ENCODE results near the gene DPM3. TPM values are rescaled to one million over a fixed set of nuclear protein-coding genes. Genes with fewer than 3 reads are reported as not detected.
"Not testable (repeated sequence)": the region's sequence is repeated elsewhere in the genome, so short reads cannot be mapped to it uniquely, and the experiment has no call there.

DPM3 gene
- total RNA-seq, 1 experiment from 2014 or later, result 193 TPM

DNA sequence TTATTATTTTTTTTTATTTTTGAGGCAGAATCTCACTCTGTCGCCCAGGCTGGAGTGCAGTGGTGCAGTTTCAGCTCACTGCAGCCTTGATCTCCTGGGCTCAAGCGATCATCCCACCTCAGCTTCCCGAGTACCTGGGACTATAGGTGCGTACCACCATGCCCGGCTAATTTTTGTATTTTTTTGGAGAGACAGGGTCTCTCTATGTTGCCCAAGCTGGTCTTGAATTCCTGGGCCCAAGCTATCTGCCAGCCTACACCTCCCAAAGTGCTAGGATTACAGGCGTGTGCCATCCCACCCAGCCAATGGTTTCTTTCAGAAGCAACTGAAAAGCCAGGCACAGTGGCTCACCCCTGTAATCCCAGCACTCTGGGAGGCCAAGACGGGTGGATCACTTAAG, 30.5 kb upstream of the DPM3 start:
- DNase-seq, result no peak
- H3K36me3 ChIP-seq (replicated peaks; ENCODE audit: control insufficient read depth, insufficient read depth, low read length), result peaks cover 2% of the 10 kb centered on the region
- no peaks in the 10 kb centered on the region; the same call in 1 of the 2 replicates for H3K27me3 ChIP-seq (ENCODE audit: control insufficient read depth, insufficient read depth, low read length)
- no peak overlapping the region for H3K4me3 ChIP-seq (ENCODE audit: insufficient read depth, low read depth, low read length)

DNA sequence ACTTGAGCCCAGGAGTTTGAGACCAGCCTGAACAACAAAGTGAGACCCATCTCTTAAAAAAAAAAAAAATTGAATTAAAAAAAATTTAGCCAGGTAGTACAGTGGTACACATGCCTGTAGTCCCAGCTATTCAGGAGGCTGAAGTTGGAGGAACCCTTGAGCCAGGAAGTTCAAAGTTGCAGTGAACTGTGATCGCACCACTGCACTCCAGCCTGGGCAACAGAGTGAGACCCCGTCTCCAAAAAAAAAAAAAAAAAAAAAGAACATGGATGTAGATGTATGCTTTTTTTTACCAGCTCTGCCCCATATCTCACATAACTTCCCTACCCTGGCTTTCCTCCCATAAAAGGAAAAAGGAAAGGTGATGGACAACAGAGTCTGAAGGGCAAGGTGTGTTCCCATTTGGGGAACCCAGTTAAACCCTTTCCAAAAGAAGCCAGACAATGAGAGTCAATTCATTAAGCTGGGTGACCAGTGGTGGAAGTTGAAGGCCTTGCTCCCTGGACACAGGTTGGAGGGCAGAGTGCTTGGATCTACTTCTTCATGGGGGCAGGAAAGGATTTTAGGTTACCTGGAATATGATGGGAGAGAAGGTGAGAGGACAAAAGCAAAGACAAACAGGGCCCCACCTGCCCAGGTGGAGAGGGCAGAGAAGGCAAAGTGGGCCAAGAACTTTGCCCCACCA, 29.9 kb upstream of the DPM3 start:
- Histone ChIP-seq H3K27me3 (ENCODE audit: control insufficient read depth, insufficient read depth, low read length) (no peaks in the 10 kb centered on the region; the same call in 1 of the 2 replicates), H3K36me3 (replicated peaks; ENCODE audit: control insufficient read depth, insufficient read depth, low read length) (peaks cover 2% of the 10 kb centered on the region), H3K4me3 (ENCODE audit: insufficient read depth, low read depth, low read length) (no peak overlapping the region)
- no peak for DNase-seq

DNA sequence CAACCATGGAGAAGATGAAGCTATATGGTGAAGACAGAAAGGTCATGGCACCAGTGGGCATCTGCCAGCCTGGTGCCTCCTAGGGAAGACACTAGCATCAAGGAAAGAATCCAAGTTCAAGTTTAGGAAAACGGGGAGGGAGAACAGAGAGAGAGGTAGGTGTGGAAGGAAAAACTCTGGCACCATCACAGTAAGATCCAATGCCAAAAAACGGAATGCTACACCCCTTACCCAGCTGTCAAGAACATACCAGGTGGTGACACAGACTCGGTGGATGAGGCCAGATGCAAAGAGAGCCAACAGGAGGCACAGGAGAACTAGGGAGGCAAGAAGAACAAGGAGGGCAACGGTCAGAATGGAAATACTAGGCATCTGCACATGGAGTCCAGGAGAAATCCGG, 29.2 kb upstream of the DPM3 start:
- H3K4me3 ChIP-seq (ENCODE audit: insufficient read depth, low read depth, low read length), result no peak overlapping the region
- H3K36me3 ChIP-seq (replicated peaks; ENCODE audit: control insufficient read depth, insufficient read depth, low read length), result peaks cover 2% of the 10 kb centered on the region
- no peaks in the 10 kb centered on the region; the same call in 1 of the 2 replicates for H3K27me3 ChIP-seq (ENCODE audit: control insufficient read depth, insufficient read depth, low read length)
- DNase-seq, result peak; percentile 0

DNA sequence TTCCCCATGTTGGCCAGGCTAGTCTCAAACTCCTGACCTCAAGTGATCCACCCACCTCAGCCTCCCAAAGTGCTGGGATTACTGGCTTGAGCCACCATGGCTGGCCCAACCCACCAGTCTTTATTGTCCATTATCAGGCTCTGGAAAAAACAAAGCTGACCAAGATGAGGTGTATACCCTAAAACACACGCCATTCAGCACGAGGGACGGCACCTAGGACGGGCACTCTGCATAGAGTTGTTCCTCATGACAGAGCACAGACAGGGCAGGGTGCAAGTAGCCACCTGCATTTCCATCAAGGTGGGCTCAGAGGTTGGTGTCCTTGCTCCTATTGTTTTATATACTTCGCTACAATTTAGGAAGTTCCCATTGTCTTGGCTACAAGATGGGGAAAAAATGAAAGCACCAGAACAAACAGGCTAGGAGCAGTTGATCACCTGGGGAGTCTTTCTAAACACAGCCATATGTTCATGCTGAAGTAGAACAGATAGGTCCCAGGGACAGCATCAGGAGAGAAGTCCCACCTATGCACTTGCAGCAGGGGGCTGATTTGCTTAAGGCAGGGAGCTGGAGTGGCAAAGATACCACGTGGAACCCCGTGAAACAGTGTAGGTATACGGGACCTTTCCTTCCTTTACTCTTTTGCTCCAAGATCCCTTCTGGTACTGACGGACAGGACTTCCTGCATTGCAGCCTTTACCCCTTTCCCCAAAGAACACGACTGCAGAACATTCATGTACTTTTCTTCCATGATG, 28.3 kb upstream of the DPM3 start:
- Histone ChIP-seq H3K36me3 (replicated peaks; ENCODE audit: control insufficient read depth, insufficient read depth, low read length) (peaks cover 2% of the 10 kb centered on the region), H3K27me3 (ENCODE audit: control insufficient read depth, insufficient read depth, low read length) (no peaks in the 10 kb centered on the region; the same call in 1 of the 2 replicates), H3K4me3 (ENCODE audit: insufficient read depth, low read depth, low read length) (no peak overlapping the region)
- DNase-seq, result peak; percentile 4

DNA sequence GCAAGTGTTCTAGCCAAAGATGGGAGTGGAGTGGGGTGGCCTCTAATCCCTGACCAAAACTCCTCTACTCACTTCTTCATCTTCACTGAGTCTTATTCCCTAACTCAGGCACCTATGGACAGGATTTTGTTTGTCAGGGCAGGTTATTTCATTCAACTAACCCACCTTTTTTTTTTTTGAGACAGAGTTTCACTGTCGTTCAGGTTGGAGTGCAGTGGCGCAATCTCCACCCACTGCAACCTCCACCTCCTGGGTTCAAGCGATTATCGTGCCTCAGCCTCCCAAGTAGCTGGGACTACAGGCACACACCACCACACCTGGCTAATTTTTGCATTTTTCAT, 27.7 kb upstream of the DPM3 start:
- H3K36me3 ChIP-seq (replicated peaks; ENCODE audit: control insufficient read depth, insufficient read depth, low read length); H3K4me3 ChIP-seq (ENCODE audit: insufficient read depth, low read depth, low read length); DNase-seq; H3K27me3 ChIP-seq (ENCODE audit: control insufficient read depth, insufficient read depth, low read length): not testable (repeated sequence)

DNA sequence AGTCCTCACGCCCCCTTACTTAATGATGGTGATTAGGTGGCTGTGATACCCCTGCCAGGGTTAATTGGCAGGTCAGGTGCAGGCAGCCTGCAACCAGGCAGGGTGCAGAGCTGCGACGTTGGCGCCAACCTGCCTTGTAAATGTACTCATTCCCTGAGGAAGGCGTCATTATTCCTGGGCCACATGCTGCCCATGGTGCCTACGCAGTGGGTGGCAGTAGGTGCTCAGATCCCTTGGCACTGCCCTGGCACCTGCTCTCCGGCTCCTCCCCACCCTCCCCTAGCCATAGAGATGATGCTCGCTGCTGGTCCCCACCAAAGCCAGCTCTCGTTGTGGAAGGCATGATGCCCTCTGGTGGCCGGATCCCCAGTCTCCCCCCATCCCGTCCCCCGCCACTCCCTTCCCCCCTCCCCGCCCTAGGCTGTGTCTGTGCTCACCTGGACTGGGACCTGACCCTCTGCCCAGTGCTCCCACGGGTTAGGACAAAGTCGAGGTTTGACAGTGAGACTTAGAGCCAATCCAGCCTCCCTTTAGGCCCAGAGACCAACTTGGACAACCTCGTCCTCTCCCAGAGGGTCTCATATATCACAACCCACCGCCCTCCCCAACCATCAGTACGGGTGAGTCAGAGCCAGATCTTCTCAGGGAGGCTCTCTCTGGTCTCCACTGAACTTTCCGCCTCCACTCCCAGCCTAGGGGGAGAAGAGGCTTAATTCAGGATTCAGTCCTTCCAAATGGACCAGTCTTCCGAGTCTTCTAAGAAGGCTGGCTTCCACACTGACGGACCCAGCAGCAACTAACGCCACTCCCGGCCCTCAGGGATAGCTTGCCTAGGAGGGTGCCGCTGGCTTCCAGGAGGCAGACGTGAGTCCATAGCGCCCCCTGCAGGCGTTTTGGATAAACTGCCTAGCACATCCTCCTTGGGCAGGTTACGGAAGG, 27.1 kb upstream of the DPM3 start:
- Histone ChIP-seq H3K4me3 (ENCODE audit: insufficient read depth, low read depth, low read length) (peak overlapping the region; percentile 52), H3K36me3 (replicated peaks; ENCODE audit: control insufficient read depth, insufficient read depth, low read length) (peaks cover 2% of the 10 kb centered on the region)

DNA sequence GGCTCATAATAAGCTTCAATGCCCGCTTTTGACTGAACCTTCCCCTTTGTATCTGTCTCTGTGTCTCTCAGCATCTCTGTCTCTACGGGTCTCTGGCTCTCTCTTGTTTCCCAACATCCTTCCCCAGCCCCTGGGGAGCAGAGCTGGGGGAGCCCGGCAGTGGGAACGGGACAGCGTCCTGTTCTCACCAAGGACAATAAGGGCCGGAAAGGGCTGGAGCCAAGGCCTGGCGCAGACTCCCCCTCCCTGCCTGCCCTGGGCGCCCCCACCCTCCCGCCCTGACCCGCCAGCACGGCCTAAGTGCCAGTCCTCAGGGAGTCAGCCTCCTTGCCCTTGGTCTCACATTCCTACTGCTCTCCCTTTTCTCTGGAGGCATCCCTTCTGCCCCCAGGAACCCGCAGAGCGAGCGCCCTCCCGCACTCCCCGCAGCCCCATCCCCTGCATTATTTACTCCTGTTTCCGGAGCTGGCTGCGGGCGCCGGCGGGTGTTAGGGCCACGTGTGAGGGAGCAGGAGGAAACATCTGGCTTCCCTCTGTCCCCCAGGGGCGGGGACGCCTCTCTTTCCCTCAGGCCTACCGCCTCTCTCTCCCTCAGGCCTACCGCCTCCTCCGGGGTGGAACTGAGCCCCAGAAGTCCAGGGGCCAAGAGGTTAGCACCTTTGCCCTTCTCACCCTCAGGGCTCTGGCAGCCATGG, 26.3 kb upstream of the DPM3 start:
- Histone ChIP-seq H3K27me3 (ENCODE audit: control insufficient read depth, insufficient read depth, low read length) (no peaks in the 10 kb centered on the region; the same call in 1 of the 2 replicates), H3K36me3 (replicated peaks; ENCODE audit: control insufficient read depth, insufficient read depth, low read length) (peaks cover 2% of the 10 kb centered on the region), H3K4me3 (ENCODE audit: insufficient read depth, low read depth, low read length) (peak overlapping the region; percentile 24)
- peak; percentile 81 for DNase-seq

More for the DNA sequence above, 27.1 kb upstream of the DPM3 start:
- no peaks in the 10 kb centered on the region; the same call in 1 of the 2 replicates for H3K27me3 ChIP-seq (ENCODE audit: control insufficient read depth, insufficient read depth, low read length)
- DNase-seq, result peak; percentile 95

DNA sequence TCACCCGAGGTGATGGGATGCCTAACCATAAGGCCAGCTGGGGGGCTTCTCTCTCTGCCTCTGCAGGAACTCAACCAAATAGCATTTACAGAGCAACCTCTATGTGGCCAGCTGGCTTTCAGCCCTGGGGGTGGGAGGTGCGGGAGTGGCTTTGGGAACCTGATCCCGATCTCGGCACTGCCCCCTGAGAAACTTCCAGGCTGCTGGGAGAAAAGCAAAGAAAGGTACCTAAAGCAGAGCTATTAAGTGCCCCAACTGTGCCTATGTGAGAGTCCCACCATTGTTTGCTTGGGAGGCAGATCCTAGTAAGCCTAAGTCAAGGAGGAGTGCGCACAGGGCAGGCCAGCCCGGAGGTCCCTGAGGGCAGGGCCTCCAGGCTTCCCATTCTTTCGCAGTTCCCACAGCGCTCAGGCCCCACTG, 25.7 kb upstream of the DPM3 start:
- peak; percentile 67 for DNase-seq
- peak overlapping the region; percentile 24; the same call in 1 of the 2 replicates for H3K4me3 ChIP-seq (ENCODE audit: insufficient read depth, low read depth, low read length)

DNA sequence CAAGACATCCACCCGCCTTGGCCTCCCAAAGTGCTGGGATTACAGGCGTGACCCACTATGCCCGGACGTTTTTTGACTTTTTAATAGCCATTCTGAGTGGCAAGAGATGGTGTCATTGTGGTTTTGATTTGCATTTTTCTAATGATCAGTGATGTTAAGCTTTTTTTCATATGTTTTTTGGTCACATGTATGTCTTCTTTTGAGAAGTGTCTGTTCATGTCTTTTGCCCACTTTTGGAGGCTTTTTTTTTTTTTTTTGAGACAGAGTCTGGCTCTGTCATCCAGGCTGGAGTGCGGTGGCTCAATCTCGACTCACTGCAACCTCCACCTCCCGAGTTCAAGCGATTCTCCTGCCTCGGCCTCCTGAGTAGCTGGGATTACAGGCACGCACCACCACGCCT, 24.3 kb upstream of the DPM3 start:
- H3K36me3 ChIP-seq (replicated peaks; ENCODE audit: control insufficient read depth, insufficient read depth, low read length); H3K4me3 ChIP-seq (ENCODE audit: insufficient read depth, low read depth, low read length); H3K27me3 ChIP-seq (ENCODE audit: control insufficient read depth, insufficient read depth, low read length); DNase-seq: not testable (repeated sequence)

More for the DNA sequence above, 25.7 kb upstream of the DPM3 start:
- H3K27me3 ChIP-seq (ENCODE audit: control insufficient read depth, insufficient read depth, low read length), result no peaks in the 10 kb centered on the region; the same call in 1 of the 2 replicates
- peaks cover 2% of the 10 kb centered on the region for H3K36me3 ChIP-seq (replicated peaks; ENCODE audit: control insufficient read depth, insufficient read depth, low read length)

DNA sequence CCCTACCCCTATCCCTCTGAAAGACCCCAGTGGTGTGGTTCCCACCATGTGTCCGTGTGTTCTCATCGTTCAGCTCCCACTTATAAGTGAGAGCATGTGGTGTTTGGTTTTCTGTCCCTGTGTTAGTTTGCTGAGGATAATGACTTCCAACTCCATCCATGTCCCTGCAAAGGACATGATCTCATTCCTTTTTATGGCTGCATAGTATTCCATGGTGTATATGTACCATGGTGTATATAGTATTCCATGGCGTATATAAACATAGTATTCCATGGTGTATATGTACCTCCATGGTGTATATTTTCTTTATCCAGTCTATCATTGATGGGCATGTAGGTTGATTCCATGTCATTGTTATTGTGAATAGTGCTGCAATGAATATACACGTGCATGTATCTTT, 23.5 kb upstream of the DPM3 start:
- not testable (repeated sequence) for H3K4me3 ChIP-seq (ENCODE audit: insufficient read depth, low read depth, low read length)

DNA sequence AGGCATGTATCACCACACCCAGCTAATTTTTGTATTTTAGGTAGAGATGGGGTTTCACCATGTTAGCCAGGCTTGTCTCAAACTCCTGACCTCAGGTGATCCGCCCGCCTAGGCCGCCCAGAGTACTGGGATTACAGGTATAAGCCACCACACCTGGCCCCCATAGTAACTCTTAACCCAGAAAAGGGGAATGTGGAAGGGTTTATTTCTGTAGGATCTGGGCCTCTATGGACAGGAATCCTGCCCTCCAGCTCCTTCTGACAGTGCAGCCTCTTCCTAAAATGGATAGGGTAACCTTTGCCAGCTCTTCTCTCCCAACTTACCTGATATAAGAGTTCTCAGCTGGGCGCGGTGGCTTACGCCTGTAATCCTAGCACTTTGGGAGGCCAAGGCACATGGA, 22.3 kb upstream of the DPM3 start:
- H3K4me3 ChIP-seq (ENCODE audit: insufficient read depth, low read depth, low read length); DNase-seq; H3K36me3 ChIP-seq (replicated peaks; ENCODE audit: control insufficient read depth, insufficient read depth, low read length); H3K27me3 ChIP-seq (ENCODE audit: control insufficient read depth, insufficient read depth, low read length): not testable (repeated sequence)

More for the DNA sequence above, 23.5 kb upstream of the DPM3 start:
- not testable (repeated sequence) for H3K27me3 ChIP-seq (ENCODE audit: control insufficient read depth, insufficient read depth, low read length); DNase-seq; H3K36me3 ChIP-seq (replicated peaks; ENCODE audit: control insufficient read depth, insufficient read depth, low read length)

DNA sequence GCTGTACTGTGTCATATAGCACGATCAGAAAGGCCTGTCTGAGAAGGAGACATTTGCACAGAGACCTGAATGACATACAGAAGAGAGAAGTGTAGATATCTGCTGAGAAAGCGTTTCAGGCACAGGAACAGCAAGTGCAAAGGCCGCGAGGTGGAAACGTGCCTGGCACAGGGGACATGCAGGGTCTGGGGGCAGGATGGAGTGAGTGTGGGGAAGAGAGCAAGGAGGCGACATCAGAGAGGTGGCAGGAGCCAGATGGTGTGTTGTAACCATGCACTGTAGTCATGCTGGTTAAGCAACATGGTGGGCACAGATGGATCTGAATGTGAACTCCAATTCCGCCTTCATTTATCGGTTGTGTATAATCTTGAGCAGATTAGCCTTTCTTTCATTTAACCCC, 19.8 kb upstream of the DPM3 start:
- H3K27me3 ChIP-seq (ENCODE audit: control insufficient read depth, insufficient read depth, low read length), result no peaks in the 10 kb centered on the region
- no peak for DNase-seq
- H3K36me3 ChIP-seq (replicated peaks; ENCODE audit: control insufficient read depth, insufficient read depth, low read length), result no peaks in the 10 kb centered on the region
- no peak overlapping the region for H3K4me3 ChIP-seq (ENCODE audit: insufficient read depth, low read depth, low read length)

DNA sequence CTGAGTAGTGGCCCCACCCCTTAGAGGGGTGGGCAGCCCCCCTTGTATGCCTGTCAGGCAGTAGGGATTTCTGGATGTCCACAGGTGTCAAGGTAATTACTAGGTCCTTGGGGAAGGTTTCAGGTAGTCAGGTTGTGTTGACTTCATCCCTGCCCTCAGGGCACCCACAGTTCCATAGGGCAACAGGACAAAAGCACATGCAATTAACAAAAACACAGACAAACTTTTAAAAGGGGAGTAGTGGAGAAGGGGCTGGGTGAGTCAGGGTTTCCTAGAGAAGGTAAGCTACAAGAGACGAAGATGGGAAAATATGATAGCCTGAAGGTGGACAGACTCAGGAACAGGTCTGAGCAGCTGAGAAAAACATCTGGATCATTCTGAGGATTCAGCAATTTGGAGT, 18.7 kb upstream of the DPM3 start:
- no peaks in the 10 kb centered on the region for H3K27me3 ChIP-seq (ENCODE audit: control insufficient read depth, insufficient read depth, low read length)
- DNase-seq, result no peak
- no peaks in the 10 kb centered on the region for H3K36me3 ChIP-seq (replicated peaks; ENCODE audit: control insufficient read depth, insufficient read depth, low read length)
- no peak overlapping the region for H3K4me3 ChIP-seq (ENCODE audit: insufficient read depth, low read depth, low read length)
